ENCODE results near the gene RALGAPB.

The RALGAPB gene

DNA sequence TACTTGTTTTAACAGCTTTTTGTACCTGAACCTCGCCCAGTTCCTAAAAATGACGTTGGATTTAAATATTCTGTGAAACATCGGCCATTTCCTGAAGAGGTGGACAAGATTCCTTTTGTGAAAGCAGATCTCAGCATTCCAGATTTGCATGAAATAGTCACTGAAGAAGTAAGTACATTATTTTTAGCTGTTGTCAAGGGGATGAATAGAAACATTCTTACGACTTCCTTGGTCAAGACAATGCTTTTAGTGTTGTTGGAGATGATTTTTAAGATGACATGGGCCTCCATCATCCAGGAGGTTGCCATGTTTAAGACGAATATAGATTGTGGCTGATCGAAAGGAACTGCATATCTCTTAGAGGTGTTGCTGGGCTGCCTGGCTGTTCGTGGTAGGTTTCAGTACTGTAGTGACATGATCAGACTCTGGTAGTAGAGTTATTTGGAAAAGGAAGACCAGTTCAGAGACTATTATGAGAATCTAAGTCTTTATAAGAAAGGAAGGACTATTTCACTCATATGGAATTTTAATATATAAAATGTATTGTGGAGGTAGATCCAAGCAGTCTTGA, 78.5 kb downstream of the RALGAPB start:
- no peak for FAIRE-seq

DNA sequence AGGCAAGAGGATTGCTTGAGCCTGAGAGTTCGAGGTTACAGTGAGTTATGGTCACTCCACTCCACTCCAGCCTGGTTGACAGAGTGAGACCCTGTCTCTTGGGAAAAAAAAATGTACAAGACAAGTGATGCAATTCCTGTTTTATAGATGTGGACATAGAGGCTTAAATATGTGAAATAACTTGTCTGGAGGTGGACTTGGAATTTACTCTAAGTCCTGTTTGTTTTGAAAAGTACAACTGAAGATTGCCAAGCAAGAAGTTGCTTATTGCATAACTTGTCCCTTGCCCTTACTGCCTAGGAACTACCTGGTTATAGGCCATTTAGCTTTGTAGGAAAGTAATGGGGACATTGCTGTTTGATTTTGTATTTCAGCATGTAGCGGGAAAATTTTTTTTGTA, 82.3 kb downstream of the RALGAPB start:
- FAIRE-seq: no peak

DNA sequence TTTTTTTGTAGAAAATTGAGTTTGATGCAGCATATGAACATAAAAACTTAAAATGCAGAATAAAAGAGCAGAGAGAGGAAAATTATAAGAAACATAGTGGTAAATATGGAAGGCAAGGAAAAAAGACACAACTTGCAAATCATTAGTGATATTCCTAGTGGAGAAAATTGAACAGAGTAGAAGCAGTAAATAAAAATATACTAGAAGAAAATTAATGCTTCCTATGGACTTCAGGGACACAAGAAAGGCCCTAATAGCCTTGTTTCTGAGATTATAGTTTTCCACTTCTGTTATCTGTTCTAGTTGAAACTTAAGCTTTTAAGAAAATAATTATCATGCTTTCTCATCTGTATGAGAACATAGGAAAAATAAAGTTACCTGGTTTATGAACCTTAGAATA, 82.8 kb downstream of the RALGAPB start:
- no peak for FAIRE-seq

DNA sequence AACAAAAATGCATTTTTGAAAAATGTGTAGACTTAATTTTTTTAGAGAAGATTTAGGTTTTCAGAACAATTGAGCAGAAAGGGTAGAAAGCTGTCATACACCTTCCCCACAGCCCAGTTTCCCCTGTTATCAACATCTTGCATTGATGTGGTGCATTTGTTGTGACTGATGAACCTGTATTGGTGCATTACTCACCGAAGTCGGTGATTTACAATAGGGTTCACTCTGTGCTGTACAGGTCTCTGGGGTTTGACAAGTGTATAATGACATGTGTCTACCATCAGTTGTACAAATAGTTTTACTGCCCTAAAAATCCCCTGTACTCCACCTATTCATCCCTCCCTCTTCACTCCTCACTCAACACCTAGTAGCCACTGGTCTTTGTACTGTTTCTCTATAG, 84.5 kb downstream of the RALGAPB start:
- no peak for FAIRE-seq

DNA sequence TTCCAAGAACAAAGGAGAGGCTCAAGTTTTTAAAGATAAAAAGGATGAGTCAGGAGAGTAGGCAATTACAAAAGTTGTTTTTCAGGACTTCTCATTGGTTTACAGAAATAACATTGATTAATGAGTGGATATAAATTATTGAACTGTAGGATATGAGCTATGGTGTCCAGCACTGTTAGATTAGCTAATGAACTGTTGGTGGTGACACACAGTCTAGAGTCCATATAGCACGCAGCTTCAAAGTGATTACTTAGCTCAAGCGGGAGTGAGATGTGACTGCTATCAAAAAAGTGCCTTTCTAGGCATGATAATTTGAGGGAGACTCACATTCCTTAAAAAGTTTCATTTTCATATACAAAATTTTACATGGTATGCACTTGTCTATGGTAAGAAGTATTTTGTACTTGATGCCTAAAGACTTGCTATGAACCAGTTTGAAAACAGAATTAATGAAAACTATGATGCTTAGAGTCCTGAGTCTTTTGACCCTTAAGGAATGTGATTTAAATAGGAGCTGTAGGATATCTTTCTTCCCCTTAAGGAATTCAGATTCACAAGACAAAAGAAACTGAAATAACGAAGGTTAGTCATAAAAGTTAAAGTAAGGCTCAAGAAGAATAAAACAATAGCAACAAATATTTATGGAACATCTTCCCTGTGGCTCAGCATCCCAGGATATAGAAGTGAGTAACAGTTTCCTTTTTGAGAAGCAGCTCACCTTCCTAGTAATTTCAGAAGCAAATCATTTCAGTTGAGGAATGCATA, 86.1 kb downstream of the RALGAPB start:
- FAIRE-seq: no peak

DNA sequence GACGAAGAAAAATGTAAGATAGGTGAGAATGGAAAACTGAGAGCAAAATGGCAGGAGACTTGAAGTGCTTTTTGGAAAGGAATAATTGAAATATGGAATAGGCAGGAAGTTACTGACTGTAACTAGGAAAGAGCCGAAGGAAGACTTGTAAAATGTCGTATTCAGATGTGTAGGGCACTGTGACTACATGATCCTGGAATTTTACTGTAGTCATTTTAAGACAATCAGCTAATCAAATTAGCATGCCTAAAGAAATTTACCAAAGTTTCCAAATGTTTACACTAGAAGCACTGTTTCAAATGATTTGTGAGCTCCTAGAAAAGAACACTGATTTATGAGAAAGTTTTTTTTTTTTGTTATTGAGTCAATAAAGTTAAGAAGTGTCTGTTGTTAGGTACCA, 87.1 kb downstream of the RALGAPB start:
- no peak for FAIRE-seq

DNA sequence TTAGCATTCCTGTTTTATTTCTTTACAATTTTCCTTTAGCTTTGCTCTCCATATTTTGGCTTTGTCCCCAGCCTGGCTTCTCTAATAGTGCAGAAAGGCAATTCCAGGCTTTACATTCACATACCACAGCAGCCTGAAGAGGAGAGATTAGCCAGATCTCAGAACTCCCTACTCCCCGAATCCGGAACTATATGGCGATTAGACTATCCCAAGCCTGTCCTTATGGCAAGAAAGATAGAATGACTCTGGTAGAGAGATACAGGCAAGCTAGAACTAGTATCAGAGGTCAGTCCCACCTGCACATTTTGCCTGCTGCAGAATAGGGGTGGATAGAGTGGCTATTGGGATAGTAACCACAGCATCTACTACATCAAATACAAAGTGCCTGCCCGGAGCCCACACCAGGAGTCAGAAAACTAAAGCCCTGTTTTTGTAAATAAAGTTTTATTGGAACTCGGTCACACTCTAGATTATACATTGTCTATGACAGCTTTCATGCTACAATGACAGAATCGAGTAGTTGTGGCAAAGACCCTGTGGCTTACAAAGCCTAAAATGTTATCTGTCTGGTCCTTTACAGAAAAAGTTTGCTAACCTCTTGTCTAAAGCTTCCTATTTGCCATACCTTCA, 91.3 kb downstream of the RALGAPB start:
- no peak for FAIRE-seq

DNA sequence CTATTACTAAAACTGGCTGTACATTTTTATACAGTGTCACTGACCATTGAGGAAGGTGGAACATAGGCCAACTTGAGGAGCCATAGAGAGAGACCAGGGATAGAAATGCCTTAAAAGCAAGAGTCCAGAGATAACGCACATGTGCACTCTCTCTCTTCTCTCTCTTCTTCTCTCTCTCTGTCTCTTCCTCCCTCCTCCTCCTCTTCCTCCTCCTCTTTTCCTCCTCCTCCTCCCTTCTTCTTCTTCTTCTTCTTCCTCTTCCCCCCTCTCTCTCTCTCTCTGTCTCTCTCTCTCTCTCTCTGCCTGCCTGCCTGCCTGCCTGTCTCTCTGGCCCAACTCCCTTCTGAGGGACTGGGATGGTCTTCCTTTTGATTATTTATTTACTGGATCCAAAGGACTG, 92.0 kb downstream of the RALGAPB start:
- no peak for FAIRE-seq

DNA sequence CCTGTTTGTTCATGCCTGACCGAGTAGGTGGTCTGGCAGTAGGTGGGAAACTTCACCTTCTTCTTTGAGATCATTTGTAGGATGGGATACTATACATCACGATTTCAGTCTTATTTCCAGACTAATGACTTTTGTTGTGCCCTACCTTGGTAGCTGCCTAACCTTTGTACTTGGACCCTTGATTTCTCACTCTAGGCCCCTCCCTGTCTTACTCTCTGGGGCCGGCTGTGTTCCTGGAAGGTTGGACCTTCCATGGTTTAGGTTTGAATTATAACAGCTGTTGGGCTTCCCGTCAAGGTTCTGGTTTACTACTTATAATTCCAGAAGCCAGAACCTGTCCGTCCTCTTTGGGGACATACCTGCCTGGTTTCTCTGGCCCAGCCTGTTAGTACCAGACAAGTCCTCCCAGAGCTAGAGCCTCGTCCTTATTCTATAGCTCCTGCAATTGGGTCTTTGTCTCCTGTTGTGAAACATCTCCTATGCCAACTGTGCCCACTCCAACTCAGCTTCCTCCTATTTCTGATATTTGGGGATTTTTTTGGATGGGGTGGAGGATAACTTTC, 93.5 kb downstream of the RALGAPB start:
- no peak for FAIRE-seq

DNA sequence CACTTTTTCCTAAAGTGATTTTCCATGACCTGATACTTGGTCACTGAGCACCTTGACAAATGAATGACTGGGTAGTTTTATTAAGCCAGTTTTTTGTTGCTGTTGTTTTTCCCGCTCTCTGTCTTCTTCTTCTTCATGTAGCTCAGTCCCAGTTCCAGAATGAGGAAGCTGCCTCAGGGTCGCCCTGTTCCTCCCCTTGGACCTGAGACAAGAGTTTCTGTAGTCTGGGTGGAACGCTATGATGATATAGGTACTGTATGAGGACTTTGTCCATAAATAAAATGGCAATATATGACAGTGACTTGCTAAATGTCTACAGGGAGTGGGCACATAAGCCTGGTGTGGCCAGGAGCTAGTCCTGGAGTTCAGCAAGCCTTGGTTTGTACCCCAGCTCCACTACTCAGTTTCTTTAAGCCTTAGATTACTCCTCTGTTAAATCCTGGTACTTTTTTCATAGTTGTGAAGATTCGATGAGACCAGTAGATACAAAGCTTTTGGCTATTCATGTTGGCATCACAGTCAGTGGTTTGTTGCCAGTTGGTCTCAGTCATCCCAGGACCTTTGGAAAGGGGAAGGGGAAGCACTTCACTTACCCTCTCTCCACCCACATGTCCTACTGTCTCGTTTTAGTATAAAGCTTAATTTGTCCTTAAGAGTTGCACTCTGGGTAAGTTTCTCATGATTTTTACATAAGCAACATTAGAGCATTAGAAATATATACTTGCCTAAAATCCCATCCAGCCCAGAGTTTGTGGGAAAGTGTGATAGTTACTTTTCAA, 97.3 kb downstream of the RALGAPB start:
- no peak for FAIRE-seq

DNA sequence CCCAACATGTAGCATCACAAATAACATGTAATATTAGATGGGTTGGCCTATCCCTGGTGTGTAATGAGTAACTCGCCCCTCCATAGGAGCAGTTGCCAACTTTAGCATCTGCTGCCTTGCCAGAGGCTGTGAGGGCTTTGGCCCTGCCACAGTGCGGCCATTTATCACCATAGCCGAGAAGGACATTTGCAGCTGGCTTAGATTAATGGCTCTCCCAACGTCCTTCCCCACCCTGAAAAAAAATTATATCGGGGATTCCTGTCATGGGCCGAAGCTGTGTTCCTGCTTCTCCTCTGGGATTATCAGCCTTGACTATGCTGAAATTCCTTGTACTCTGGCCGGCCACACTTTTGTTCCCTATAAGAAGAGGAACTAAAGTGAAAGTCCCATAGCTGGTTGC, 100.8 kb downstream of the RALGAPB start:
- no peak for FAIRE-seq

DNA sequence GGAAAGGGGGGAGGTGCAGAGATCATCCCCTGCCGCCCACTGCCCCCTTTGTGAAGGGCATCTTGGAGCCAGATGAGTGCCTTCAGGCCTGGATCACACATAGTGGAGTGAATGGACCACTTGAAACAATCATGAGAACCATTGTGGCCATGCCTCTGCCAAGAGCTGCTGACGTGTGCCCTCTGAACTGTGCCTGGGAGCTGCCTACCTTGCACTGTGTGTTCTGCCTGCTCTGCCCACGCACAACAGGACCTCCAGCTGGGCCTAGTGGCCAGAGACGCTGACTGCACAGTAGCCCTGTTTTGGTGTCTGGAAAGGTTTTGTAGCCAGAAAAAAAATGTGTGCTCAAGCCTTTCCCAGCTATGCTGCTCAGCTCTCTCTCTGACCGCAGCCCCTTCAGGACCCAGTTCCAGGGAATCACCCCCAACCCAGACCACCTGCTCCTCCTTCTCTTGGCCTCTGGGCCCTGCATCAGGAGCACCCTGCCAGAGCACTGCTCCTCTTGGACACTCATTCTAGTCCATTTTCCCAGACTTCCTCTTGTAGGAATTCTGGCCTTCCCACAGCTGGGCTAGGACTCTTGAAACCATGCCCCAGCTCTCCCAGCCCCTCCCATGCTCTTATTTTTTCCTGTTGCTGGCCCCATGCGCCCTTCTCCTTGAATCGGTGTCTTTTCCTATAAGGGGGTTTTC, 106.7 kb downstream of the RALGAPB start:
- no peak for FAIRE-seq

DNA sequence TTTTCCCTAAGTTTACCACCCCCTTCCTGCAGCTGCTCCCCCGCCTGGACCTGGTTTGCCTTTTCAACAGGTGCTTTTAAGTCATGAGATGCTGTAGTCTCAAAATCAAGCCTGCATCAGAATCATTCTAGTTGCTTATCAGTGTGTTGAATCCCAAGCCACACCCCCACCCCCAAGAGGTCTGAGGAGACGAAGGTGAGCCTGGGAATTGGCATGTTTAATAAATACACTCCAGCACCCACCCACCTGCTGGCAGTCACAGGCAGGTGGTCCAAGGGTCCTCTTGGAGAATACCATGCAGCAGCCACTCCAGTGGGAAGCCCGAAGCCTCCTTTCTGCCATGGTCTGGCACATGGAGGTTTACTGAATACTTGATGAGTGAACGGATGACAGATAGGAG, 107.3 kb downstream of the RALGAPB start:
- no peak for FAIRE-seq

DNA sequence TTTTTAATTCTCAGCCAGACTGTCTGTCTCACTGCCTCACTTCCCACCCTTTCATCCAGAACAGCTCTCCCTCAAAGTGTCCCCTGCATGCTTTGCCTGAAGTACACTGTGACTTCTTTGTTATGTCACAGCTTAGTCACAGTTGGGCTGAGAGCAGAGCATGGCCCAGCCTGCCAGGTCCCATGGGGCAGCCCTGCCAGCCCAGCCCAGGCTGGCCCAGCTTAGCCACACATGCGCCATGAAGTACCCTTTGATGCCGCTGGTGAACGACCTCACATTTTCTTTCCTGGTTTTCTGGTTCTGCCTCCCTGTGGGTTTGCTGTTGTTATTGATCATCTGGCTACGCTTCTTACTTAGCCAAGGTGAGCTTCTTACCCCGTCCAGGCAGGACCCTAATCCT, 108.4 kb downstream of the RALGAPB start, which contains the start of gene ADIG:
ADIG (plus strand) TSS at position 185 of the 400 bp plus-strand sequence; CDS start at position 239, 54 bp downstream.
- FAIRE-seq: no peak

DNA sequence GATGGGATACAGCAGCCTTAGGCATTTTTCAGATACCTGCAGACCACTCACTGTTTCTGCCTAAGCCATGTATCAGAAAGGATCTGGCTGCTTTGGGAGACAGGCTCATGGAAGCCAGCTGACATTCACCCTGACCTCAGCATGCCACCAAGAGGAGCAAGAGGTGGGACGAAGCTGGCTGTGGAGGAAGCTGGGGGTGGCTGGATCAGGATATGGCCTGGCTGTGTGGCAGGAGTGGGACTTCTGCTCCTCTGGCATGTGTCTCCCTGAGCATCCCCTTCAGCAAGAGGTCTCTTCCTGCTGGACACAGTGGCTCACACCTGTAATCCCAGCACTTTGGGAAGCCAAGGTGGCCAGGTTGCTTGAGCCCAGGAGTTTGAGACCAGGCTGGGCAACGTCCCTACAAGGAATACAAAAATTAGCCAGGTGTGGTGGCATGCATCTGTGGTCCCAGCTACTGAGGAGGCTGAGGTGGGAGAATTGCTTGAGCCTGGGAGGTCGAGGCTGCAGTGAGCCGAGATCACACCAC, 109.3 kb downstream of the RALGAPB start:
- FAIRE-seq: no peak

DNA sequence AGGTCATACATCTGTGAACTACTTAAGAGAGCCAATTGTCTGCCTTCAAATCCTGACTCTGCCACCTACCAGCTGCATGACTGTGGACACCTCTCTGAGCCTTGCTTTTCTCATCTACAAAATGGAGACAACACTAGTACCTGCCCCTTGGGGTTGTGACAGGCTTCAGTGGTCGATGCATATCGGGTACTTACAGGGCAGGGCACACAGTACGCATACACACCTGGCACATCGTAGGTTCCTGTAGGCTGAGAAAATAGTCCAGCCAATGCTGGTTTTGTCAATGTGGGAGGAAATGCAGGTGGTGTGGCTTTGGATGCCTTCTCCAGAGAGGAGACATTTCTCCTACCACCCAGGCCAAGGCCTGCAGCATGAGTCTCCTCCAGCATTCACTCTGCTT, 110.7 kb downstream of the RALGAPB start:
- no peak for FAIRE-seq

DNA sequence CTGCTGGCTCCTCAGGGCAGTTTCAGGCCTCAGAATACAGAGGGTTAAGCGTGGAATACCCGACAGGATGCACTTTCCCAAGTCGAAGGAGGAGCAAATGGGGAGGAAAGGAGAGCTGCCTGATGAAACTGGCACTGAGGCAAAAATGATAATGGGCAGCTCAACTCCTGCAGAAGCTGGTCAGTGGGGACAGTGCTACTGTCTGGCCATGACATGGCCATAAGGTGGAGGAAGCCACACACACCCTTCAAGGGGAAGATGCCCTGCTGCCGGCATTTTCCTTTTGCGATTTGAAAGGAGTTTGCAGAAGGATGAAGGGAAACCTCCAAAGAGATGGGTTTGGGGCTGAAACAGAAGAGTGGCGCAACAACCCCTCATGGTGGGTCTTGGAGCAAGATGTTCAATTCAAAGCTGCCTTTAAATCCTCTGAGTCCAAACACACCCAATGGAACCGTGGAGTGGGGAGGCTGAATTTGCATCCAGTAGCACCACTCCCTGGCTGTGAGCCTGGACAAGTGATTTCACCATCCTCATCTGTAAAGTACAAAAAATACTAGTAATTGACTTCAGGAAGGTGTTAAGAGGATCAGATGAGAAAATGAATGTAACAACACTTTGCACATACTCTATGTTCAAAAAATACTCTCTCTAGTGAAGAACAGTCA, 111.6 kb downstream of the RALGAPB start:
- no peak for FAIRE-seq

DNA sequence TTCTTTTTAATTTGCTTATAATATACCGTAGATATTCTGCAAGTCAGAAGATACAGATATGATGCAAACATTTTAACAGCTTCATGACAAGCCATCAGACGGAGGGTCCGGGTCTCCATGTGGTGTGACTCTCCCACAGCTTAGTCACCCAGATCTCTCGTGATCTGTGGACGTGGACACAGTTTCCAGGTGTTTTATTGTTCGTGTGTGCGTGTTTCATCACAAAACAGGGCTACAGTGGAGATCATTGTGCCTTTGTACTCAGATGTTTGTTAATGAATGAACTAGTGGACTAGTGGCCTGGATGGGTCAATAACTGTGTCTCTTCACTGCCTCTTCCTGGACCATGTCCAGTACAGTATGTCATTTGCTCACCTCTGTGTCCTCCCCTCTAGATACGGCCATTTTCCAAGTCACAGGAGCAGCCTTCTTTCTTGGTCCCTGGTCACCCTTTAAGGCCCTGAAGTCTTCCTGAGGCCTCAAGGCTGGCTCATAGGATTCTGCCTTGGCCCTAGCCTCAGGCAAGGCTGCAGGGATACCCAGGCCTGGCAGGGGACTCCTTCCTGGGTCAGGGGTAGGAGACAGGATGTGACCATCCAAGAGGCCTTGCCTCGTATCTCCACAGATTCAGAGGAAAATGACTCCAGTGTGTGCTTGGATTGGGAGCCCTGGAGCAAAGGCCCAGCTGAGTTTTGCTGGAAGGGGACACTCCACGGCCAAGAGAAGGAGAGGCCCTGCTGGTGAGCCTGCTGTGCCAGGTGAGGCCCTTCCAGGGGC, 112.9 kb downstream of the RALGAPB start:
- FAIRE-seq: no peak

DNA sequence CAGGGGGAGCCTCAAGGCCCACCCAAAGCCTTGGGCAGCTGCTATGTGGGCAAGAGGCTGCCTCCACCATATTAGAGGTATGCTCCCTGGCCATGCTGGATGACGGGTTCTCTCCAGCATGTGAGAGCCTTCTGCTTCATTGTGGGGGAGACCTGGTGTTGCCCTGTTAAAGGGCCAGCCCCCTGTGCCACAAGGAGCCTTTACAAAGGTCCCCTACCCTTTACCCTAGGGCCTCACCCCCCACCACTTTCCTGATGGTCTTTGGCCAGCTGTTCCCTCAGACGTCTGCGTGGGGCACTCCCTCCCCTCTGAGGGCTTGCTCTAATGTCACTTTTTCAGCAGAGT, 113.5 kb downstream of the RALGAPB start:
- FAIRE-seq: no peak

DNA sequence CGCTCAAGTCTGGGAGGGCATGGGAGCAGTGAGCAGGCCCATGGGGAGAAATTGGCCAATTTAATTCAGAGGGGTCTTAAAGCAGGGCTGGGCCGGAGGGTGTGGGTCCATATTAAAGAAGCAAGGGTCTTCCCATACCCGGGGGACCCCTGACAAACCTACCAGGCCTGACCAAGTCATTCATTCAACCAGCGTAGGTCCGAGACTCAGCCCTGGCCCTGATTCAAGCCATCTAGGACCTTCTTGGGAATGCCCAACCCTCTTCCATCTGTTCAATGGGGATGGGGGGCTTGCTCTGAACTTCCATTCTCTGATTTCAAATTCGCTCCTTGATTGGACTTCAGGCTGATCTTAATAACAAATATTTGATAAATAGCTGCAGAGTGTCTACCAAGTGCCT, 115.7 kb downstream of the RALGAPB start:
- FAIRE-seq: no peak

DNA sequence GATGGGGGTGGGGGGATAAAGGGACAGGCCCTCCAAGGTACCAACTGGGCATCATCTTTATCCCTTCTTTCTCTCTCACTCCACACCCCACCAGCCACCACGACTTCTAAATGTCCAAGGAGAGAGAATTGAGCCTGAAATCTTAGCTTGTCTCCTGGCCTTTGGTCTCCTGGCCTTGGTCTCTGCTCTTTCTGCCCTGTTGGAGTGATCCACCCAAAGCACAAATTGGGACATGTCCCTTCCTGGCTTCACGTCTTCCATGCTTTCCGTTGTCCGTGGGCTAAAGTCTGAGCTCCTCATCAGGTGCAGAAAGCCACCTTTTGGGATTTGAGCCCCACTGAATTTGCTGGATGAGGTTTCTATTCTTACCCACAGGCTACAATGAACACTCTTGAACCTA, 116.7 kb downstream of the RALGAPB start:
- FAIRE-seq: no peak
